GM21717 (cell line): ENCODE measurements around the gene SPNS3.

Source experiments
- ATAC-seq: cut with Tn5 transposase; IDR thresholded peaks from one replicate; pipeline ENCODE4 v1.9.1; 2021; ENCODE audit warnings: mild to moderate bottlenecking, moderate library complexity; ENCODE audit not compliant: unreplicated experiment

Gene SPNS3

GRCh38 chr17:4426499-4427208 is 7.1 kb upstream of the SPNS3 start:
- ATAC-seq, result no peak

- no peak for ATAC-seq
Measured at GRCh38 chr17:4427505-4427904, 6.2 kb upstream of the SPNS3 start.

- ATAC-seq, result no peak
Measured at GRCh38 chr17:4436381-4436780, 2.6 kb downstream of the SPNS3 start.

GRCh38 chr17:4436846-4437245 is 3.1 kb downstream of the SPNS3 start:
- no peak for ATAC-seq

GRCh38 chr17:4438162-4438944 is 4.6 kb downstream of the SPNS3 start:
- ATAC-seq, result no peak

GRCh38 chr17:4440021-4440420 is 6.3 kb downstream of the SPNS3 start:
- no peak for ATAC-seq

GRCh38 chr17:4440690-4441686 is 7.2 kb downstream of the SPNS3 start:
- no peak for ATAC-seq

GRCh38 chr17:4442582-4442981 is 8.8 kb downstream of the SPNS3 start:
- no peak for ATAC-seq

- no peak for ATAC-seq
Measured at GRCh38 chr17:4443476-4443875, 9.7 kb downstream of the SPNS3 start.

- ATAC-seq, result no peak
Measured at GRCh38 chr17:4444782-4445473, 11.2 kb downstream of the SPNS3 start.

GRCh38 chr17:4445731-4446130 is 12.0 kb downstream of the SPNS3 start:
- no peak for ATAC-seq

GRCh38 chr17:4446326-4447071 is 12.8 kb downstream of the SPNS3 start:
- ATAC-seq, result no peak

- no peak for ATAC-seq
Measured at GRCh38 chr17:4448197-4448980, 14.6 kb downstream of the SPNS3 start.

- ATAC-seq, result no peak
Measured at GRCh38 chr17:4449736-4450135, 16.0 kb downstream of the SPNS3 start.

- no peak for ATAC-seq
Measured at GRCh38 chr17:4450710-4451316, 17.1 kb downstream of the SPNS3 start.

GRCh38 chr17:4453812-4454591 is 20.3 kb downstream of the SPNS3 start:
- ATAC-seq, result no peak

- ATAC-seq, result no peak
Measured at GRCh38 chr17:4460661-4461060, 26.9 kb downstream of the SPNS3 start.
